Epithelial cell of esophagus (primary cell): Measurements from ENCODE around the gene ITGA4.

Experiments
- DNase-seq: peaks from one replicate; pipeline ENCODE4 v3.0.0; 2010; ENCODE audit warnings: low read depth
- H3K4me3 ChIP-seq: 2 replicates; pipeline ENCODE4 v1.5.1; 2011; ENCODE audit warnings: mild to moderate bottlenecking, low read length, control low read depth
- TF ChIP-seq, protein P1 (sequence below): IDR thresholded peaks from 2 replicates; pipeline ENCODE4 v1.5.1; 2011; ENCODE audit warnings: low read depth, mild to moderate bottlenecking, low read length, control low read depth, inconsistent platforms; ENCODE audit not compliant: insufficient read depth; ENCODE audit errors: missing control alignments

Gene ITGA4

DNA sequence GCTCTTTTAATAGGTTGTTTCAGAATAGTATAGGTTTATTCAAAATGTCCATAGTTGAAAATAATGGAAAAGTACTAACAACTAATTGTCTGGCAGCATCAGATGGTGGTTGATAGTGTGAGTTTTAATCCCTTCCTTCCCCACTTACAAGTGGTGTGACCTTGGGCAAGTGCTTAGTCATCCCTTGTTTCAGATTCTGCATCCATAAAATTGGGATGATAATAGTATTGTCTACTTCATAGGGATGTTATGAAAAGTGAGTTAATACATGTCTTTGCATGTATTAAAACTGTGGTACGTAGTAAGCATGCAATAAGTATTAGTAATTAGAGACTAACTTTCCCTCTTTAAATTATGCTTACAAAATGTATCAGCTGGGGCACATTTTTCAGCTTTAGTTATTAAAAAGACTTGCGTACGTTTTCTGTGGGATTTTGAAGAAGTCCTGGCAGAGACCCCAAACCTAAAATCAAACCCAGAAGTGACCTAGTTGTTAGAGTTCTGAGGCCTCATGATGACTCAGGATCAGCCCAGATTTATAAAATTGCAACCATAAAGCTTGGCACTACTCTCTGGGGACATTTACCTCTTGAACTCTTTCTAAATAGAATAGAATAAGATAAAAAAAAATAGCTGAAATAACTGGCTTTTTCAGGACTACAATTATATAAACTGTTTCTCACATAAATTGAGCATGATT is 8.6 kb downstream of the ITGA4 start:
- no peak overlapping the region for H3K4me3 ChIP-seq
- peak; percentile 41 for DNase-seq
- TF ChIP-seq, protein P1, sequence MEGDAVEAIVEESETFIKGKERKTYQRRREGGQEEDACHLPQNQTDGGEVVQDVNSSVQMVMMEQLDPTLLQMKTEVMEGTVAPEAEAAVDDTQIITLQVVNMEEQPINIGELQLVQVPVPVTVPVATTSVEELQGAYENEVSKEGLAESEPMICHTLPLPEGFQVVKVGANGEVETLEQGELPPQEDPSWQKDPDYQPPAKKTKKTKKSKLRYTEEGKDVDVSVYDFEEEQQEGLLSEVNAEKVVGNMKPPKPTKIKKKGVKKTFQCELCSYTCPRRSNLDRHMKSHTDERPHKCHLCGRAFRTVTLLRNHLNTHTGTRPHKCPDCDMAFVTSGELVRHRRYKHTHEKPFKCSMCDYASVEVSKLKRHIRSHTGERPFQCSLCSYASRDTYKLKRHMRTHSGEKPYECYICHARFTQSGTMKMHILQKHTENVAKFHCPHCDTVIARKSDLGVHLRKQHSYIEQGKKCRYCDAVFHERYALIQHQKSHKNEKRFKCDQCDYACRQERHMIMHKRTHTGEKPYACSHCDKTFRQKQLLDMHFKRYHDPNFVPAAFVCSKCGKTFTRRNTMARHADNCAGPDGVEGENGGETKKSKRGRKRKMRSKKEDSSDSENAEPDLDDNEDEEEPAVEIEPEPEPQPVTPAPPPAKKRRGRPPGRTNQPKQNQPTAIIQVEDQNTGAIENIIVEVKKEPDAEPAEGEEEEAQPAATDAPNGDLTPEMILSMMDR = no peak

DNA sequence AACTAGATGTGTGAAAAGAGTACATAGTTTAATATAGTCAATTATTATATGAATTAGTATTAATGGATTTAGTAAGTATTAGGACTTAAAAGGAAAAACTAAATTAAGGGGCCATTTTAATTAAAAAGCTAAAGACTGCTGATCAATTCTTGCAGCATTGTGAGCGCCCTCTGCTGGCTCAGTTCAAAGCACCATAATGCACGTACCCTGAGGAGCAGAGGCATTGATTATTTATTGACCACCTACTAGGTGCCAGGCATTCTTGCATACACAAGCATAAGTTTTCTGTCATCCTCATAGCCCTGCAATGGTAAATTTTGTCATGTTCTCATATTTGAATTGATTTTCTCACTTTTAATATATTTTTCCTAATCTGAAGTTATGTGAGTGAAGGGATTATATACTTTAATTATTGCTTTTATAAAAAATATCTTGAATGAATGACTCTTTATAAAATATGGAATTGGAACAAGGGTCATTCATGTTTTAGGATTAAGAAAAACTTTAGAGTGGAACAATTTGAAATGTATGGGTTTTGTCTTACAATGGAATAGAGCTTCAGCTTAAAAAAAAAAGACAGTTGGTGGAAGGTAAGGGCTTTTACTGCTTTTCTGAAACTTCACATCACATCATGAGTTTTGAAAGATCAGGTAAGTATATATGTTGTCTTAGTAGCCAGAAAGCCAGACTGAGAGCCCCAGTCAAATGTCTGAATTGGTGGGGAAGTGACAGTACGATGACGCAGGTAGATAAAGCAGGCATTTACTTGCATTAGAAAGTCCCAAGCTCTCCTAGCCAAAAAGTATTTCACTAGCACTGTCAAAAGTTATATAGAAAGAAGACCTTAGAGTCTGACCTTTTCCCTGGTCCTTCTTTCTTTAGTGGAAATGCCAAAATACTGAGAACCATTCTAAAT is 9.7 kb downstream of the ITGA4 start:
- H3K4me3 ChIP-seq = no peak overlapping the region
- peak; percentile 72 for DNase-seq
- TF ChIP-seq, protein P1 = peak; percentile 88

DNA sequence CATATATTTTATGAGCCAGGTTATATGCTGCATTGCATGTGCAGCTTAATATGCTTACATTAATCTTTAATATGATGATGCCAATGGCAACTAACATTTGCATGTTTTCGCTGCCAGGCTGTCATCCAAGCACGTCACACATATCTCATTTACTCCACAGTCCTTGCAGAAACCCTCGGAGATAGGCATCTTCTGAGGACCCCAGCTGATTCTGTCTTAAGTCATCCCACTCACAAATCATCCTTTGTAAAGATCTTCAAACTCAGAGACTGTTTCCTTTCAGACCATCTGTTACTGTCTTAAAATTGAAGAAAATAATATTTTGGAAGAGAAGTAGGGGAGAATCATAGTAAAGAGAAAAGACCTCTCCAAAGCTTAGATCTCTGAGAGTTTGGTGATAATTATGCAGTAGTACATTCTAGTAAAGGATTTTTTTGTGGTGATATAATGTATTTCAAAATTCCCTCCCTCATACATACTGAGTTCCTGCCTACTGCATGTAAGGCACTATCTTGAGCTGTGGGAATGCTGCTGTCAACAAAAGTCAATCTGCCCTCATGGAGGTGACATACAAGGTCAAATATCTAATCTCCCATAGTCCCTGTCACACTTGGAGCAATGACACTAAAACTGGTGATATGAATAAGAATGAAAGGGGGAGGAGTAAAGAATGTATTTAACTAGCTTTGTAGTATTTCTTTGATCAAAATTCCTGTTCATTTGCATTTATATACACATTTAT is 11.0 kb downstream of the ITGA4 start:
- DNase-seq = no peak
- H3K4me3 ChIP-seq = no peak overlapping the region
- TF ChIP-seq, protein P1 = no peak

DNA sequence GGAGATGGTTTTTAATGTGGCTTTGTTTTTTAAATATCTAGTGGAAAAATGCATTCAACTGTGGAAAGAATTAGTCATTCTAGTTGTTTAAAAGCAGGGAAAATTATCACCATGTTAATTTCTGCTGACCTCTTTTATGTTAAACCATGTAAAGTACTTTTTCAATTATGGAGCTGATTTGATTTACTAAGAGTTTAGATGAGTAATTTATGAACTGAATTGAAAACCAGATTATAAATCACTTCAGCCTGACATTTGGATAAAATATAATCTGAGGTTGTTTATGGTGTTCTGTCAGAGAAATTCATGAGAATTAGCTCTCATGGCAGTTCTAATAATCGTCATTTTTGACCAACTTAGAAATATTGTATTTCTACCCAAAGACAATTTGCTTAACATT is 11.6 kb downstream of the ITGA4 start:
- TF ChIP-seq, protein P1 = no peak
- no peak for DNase-seq
- no peak overlapping the region for H3K4me3 ChIP-seq

DNA sequence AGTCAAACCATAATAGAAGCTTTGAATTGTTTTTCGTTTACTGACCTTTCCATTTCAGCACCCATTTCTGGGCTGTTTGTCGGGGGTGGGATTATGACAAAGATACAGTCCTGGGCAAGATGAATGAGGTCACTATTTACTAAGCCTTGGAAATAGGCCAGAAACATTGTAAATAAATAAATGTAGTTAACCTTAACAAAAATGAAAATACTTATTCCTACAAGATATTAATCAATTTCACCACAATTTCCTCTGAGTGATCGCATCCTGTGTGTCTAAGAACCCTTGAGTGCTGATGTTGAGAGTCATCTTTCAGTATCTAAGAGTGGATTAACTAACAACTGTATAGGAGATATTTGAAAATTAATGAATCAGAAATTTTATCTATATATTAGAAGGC is 14.0 kb downstream of the ITGA4 start:
- no peak for DNase-seq
- H3K4me3 ChIP-seq = no peak overlapping the region
- TF ChIP-seq, protein P1 = no peak

DNA sequence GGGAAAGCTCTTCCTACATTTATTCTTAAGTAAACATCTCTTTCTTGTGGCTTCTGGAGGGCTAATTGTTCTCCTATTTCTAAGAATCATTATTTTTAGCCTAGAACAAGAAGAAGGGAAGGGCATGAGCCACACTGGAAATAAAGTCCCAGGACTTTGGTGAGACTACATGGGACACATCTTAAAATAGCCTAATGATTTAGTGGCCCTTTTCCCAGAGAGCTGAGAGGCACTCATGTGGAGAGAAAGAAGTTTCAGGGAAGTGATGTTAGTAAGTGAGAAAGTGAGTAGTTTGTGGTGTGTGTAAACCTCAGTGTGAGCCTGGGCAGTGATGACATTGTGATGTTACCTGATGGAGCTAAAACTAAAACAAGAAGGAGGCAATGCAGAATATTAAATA is 14.6 kb downstream of the ITGA4 start:
- TF ChIP-seq, protein P1 = no peak
- DNase-seq = no peak
- H3K4me3 ChIP-seq = no peak overlapping the region
